Measurements from ENCODE around the gene PLCD1.
"Not testable (repeated sequence)": the region's sequence is repeated elsewhere in the genome, so short reads cannot be mapped to it uniquely, and the experiment has no call there.

Gene PLCD1

DNA sequence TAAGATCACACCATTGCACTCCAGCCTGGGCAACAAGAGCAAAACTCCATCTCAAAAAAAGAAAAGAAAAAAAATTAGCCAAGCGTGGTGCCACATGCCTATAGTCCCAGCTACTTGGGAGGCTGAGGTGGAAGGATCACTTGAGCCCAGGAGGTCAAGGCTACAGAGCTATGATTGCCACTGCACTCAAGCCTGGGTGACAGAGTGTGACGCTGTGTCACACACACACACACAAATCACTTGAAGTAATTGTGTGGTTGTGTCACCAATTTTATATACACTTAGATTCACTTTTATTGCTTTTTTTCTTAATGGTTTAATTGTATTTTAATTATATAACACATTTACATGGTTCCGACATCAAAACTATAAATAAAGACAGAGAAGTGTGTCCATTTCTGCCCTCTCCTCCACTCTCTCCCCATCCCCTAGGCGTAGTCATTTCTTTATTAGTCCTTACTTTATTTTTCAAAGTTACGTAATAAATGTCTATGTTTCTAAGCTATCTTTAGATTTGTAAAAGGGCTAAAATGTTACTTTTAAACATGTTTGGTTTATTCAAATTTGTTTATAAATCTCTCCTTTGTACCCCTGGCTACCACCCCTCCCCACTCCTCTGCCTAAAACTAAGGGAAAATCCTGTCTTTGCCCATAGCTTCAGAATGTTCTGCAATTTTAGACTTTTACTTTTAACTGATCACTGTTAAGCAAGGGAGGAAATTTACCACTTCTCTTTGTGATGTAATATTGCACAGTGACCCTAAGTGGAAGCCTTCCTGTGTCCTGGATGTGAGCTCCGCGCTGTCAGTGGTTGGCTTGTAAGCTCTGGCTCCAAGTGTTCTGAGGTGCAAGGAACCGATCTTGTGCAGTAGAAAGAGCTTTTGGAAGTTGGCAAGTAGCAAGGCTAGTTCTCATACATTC lies 49.6 kb downstream of the PLCD1 start:
- no peak overlapping the region for H3K4me2 ChIP-seq (ENCODE audit: low read length)
- no peak overlapping the region for H3K4me3 ChIP-seq (ENCODE audit: low read length)
- no peaks in the 10 kb centered on the region for H3K27me3 ChIP-seq (ENCODE audit: control insufficient read depth, insufficient read depth, low read length)
- H3K9me3 ChIP-seq (replicated peaks; ENCODE audit: low read length), result no peaks in the 10 kb centered on the region
- peaks cover 58% of the 10 kb centered on the region for H3K36me3 ChIP-seq (ENCODE audit: insufficient read depth, low read length)
- H3K9ac ChIP-seq (ENCODE audit: low read depth, low read length), result no peak overlapping the region
- peaks cover 4% of the 10 kb centered on the region for H3K4me1 ChIP-seq (ENCODE audit: control insufficient read depth, insufficient read depth, low read length)

DNA sequence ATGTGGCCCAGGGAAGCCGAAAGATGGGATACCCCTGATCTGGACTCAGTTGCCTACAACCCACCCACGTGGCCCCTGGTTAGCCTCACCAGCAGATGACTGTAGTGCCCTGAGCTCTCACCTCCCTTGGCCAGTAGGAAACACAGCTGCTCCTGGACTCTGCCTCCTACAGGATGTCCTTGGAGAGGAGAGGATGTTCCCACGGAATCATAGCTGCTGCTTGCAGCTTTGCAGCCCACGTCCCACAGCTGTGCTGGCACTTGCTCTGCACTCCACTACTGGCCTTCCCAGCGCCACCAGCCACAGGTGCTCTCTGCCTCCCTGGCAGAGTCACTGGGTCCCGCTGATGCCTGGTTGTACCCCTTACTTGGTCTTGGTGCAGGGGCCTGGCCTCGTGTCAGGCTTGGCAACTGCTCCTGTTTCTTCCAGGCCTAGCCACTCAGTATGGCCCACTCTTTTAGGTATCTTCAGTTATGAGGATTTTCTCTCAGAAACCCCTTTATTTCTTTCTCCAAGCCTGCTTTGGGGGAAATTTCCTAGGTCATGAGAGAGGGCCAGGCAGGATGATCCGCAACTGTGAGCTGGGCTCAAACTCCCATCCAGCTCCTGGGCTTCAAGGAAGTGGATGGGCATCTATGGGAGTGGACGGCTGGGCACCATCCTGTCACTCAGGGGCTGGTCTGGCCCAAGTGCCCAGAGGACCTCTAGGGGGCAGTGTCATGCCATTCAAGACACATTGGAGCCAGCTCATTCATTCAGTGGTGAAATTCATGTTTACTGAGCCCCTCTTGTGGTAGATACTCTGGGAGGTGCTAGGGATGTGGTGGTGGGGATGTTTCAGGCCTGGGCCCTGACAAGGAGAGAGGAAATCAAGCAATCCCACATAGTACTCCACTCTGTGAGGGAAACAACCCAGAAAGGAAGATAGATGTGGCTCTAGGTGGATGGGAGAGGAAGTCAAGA lies 55.0 kb downstream of the PLCD1 start:
- Histone ChIP-seq H3K4me1 (ENCODE audit: control insufficient read depth, insufficient read depth, low read length) (peaks cover 14% of the 10 kb centered on the region), H3K9me3 (replicated peaks; ENCODE audit: low read length) (no peaks in the 10 kb centered on the region), H3K4me2 (ENCODE audit: low read length) (no peak overlapping the region), H3K9ac (ENCODE audit: low read depth, low read length) (no peak overlapping the region), H3K4me3 (ENCODE audit: low read length) (no peak overlapping the region), H3K36me3 (ENCODE audit: insufficient read depth, low read length) (peaks cover 37% of the 10 kb centered on the region), H3K27me3 (ENCODE audit: control insufficient read depth, insufficient read depth, low read length) (no peaks in the 10 kb centered on the region)

DNA sequence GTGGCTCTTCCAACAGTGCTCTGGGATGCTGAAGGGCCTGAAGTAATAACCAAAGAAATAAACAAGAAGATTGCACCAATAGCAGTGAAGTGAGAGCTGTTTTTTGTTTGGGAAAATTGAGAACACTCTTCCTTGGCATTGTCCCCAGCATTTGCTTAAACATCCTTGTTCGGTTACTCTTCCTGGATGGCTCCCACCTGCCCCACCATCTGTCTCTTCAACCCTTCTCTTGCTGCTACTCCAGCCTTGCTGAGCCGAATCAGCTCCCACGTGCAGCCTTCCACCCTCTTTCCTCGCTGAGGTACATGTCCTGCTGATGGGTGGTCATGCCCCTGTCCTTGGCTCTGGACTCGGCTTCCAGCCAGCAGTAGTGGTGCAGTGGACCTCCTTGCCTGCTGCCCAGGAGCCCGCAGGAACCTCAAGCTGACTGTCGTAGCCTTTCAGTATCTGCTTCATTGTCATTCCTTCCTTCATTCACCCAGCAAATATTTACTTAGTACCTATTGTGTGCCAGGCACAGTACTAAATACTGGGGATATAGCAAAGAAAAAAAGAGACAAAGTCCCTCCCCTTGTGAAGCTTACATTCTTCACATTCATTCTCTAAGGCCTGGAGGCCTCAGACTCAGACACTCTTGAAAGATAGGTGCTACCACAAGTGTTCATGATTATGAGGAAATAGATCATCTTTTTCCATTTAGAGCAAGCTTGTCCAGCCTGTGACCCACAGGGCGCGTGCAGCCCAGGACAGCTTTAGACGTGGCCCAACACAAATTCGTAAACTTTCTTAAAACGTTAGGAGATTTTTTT lies 56.0 kb downstream of the PLCD1 start:
- H3K27me3 ChIP-seq (ENCODE audit: control insufficient read depth, insufficient read depth, low read length), result no peaks in the 10 kb centered on the region
- H3K9ac ChIP-seq (ENCODE audit: low read depth, low read length), result no peak overlapping the region
- no peak overlapping the region for H3K4me2 ChIP-seq (ENCODE audit: low read length)
- no peak overlapping the region for H3K4me3 ChIP-seq (ENCODE audit: low read length)
- H3K36me3 ChIP-seq (ENCODE audit: insufficient read depth, low read length), result peaks cover 37% of the 10 kb centered on the region
- H3K9me3 ChIP-seq (replicated peaks; ENCODE audit: low read length), result no peaks in the 10 kb centered on the region
- peaks cover 24% of the 10 kb centered on the region for H3K4me1 ChIP-seq (ENCODE audit: control insufficient read depth, insufficient read depth, low read length)

DNA sequence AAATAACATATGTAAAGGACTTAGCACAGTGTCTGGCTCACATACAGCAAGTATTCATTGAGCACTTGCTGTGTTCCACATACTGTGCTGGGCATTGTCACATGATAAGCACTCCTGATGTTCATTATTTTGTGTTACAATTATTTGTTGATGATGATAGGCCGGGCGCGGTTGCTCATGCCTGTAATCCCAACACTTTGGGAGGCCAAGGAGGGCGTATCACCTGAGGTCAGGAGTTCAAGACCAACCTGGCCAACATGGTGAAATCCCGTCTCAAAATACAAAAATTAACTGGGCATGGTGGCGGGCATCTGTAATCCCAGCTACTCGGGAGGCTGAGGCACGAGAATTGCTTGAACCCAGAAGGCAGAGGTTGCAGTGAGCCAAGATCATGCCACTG lies 57.4 kb downstream of the PLCD1 start:
- not testable (repeated sequence) for H3K9ac ChIP-seq (ENCODE audit: low read depth, low read length); H3K4me2 ChIP-seq (ENCODE audit: low read length); H3K27me3 ChIP-seq (ENCODE audit: control insufficient read depth, insufficient read depth, low read length); H3K4me3 ChIP-seq (ENCODE audit: low read length); H3K9me3 ChIP-seq (replicated peaks; ENCODE audit: low read length)
- Histone ChIP-seq H3K4me1 (ENCODE audit: control insufficient read depth, insufficient read depth, low read length) (peaks cover 31% of the 10 kb centered on the region), H3K36me3 (ENCODE audit: insufficient read depth, low read length) (peaks cover 36% of the 10 kb centered on the region)

DNA sequence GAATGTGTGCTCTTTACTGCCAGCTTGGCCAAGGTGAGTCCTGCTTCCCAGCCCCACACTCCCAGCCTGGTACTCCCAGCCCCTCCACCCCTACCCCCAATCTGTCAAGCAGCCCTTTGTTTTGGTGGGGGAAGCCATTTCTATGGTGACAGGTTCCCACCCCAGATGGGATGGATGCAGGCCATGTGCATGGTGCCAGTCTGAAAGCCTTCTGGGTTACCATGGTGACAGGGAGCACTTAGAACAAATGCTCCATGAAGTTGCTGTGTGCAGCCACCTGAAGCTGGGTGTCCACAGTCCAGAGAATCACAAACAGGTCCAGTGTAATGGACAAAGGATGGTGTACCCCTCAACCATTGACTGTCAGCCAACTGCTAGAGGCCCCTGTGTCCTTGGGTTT lies 58.0 kb downstream of the PLCD1 start:
- H3K9me3 ChIP-seq (replicated peaks; ENCODE audit: low read length), result no peaks in the 10 kb centered on the region
- no peaks in the 10 kb centered on the region for H3K27me3 ChIP-seq (ENCODE audit: control insufficient read depth, insufficient read depth, low read length)
- H3K4me1 ChIP-seq (ENCODE audit: control insufficient read depth, insufficient read depth, low read length), result peaks cover 32% of the 10 kb centered on the region
- no peak overlapping the region for H3K4me3 ChIP-seq (ENCODE audit: low read length)
- H3K36me3 ChIP-seq (ENCODE audit: insufficient read depth, low read length), result peaks cover 30% of the 10 kb centered on the region
- H3K4me2 ChIP-seq (ENCODE audit: low read length), result no peak overlapping the region
- H3K9ac ChIP-seq (ENCODE audit: low read depth, low read length), result no peak overlapping the region

DNA sequence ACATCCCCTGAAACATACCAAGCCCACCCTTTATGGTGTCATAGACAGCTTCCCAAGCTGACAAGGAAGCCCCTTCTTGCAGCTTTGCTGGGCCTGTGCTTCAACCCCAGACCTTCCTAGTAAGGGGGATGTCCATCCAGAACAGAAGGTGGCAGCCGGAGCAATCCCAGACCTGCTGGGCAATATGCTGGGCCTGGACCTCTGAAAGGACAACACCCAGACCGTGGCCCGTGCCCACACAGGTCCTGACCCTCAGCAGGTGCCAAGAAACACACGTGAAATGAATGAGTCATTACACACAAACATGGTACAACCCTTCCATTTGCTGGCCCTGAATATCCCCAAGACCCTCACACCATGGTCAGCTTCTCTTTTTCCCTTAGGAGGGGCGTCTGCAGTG lies 58.6 kb downstream of the PLCD1 start:
- no peaks in the 10 kb centered on the region for H3K27me3 ChIP-seq (ENCODE audit: control insufficient read depth, insufficient read depth, low read length)
- H3K4me3 ChIP-seq (ENCODE audit: low read length), result no peak overlapping the region
- no peak overlapping the region for H3K9ac ChIP-seq (ENCODE audit: low read depth, low read length)
- peaks cover 23% of the 10 kb centered on the region for H3K36me3 ChIP-seq (ENCODE audit: insufficient read depth, low read length)
- H3K4me2 ChIP-seq (ENCODE audit: low read length), result no peak overlapping the region
- H3K4me1 ChIP-seq (ENCODE audit: control insufficient read depth, insufficient read depth, low read length), result peaks cover 32% of the 10 kb centered on the region
- H3K9me3 ChIP-seq (replicated peaks; ENCODE audit: low read length), result no peaks in the 10 kb centered on the region

DNA sequence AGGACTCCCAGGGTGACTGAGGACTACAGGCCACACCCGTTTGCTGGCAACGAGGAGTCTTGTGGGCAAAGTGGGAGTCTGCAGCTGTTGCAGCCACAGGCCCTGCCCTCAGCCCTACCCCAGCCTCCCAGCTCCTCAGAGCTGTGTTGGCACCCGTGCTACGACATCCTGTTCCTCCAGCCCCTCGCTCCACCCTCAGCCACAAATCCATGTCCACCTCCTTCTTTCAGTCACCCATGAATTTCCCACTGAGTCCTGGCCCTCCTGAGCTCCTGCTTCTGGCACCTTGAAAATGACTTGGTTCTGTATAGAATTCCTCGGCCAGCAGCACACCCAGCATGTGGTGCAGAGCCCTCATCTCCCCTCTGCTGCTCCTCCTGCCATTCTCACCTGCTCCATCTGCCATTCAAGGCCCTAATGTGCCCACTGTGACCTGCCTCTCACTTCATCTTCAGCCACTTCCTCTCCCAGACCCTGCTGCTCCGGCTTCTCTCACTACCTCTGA lies 59.8 kb downstream of the PLCD1 start:
- Histone ChIP-seq H3K36me3 (ENCODE audit: insufficient read depth, low read length) (peaks cover 19% of the 10 kb centered on the region), H3K9me3 (replicated peaks; ENCODE audit: low read length) (no peaks in the 10 kb centered on the region), H3K4me1 (ENCODE audit: control insufficient read depth, insufficient read depth, low read length) (peaks cover 32% of the 10 kb centered on the region), H3K27me3 (ENCODE audit: control insufficient read depth, insufficient read depth, low read length) (no peaks in the 10 kb centered on the region), H3K4me2 (ENCODE audit: low read length) (peak overlapping the region; percentile 33), H3K4me3 (ENCODE audit: low read length) (peak overlapping the region; percentile 24), H3K9ac (ENCODE audit: low read depth, low read length) (peak overlapping the region; percentile 59)

DNA sequence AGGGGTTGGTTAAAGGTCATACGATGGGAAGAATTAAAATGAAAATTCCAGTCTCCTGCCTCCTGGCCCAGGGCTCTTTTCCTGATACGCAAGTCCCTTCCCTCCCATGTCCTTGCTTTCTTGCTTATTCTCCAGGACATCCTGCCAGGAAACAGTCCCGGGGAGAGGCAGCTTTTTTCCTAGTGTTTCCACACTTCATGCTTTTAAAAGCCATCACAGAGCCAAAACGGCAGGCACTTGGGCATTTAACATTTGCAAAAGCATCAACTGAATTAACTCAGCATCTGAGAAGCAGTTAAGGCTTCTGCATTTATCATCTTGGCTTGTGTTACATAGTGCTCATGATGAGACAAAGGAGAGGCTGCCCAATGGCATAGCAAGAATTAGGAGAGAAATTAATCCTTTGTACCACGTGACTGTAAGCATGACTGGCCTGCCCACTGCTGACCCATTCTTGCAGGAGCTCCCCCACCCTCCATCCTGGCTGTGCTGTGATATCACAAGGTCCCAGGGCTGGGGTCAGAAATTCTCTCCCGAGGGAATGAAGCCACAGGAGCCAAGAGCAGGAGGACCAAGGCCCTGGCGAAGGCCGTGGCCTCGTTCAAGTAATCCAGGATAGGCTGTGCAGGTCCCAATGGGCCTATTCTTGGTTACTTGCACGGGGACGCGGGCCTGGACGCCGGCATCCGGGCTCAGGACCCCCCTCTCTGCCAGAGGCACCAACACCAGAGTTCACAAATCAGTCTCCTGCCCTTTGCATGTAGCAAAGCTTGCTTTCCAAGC lies 60.4 kb downstream of the PLCD1 start:
- no peaks in the 10 kb centered on the region for H3K27me3 ChIP-seq (ENCODE audit: control insufficient read depth, insufficient read depth, low read length)
- peaks cover 32% of the 10 kb centered on the region for H3K4me1 ChIP-seq (ENCODE audit: control insufficient read depth, insufficient read depth, low read length)
- H3K9me3 ChIP-seq (replicated peaks; ENCODE audit: low read length), result no peaks in the 10 kb centered on the region
- no peak overlapping the region for H3K4me3 ChIP-seq (ENCODE audit: low read length)
- H3K4me2 ChIP-seq (ENCODE audit: low read length), result peak overlapping the region; percentile 29
- H3K9ac ChIP-seq (ENCODE audit: low read depth, low read length), result peak overlapping the region; percentile 31
- H3K36me3 ChIP-seq (ENCODE audit: insufficient read depth, low read length), result peaks cover 19% of the 10 kb centered on the region

DNA sequence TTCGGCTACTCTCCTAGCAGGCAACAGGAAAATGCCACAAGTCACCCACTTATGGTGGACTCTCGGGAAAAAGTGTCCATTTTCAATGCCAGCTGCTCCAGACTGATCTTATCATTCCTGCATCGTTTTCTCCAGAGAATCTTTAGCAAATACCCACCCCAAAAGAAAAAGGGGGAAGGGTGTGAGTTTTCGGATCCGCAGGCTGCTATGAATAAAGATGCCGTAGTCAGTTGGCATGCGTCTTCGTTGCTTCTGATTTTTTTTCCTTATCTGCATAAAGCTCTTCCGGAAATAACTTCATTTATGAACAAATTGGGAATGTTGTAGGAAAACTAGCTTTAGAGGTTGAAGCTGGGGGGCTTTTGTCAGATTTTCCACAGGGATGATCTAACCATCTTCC lies 61.2 kb downstream of the PLCD1 start:
- Histone ChIP-seq H3K36me3 (ENCODE audit: insufficient read depth, low read length) (peaks cover 19% of the 10 kb centered on the region), H3K27me3 (ENCODE audit: control insufficient read depth, insufficient read depth, low read length) (no peaks in the 10 kb centered on the region), H3K4me1 (ENCODE audit: control insufficient read depth, insufficient read depth, low read length) (peaks cover 37% of the 10 kb centered on the region), H3K9me3 (replicated peaks; ENCODE audit: low read length) (no peaks in the 10 kb centered on the region), H3K4me3 (ENCODE audit: low read length) (no peak overlapping the region), H3K4me2 (ENCODE audit: low read length) (no peak overlapping the region), H3K9ac (ENCODE audit: low read depth, low read length) (peak overlapping the region; percentile 19)

DNA sequence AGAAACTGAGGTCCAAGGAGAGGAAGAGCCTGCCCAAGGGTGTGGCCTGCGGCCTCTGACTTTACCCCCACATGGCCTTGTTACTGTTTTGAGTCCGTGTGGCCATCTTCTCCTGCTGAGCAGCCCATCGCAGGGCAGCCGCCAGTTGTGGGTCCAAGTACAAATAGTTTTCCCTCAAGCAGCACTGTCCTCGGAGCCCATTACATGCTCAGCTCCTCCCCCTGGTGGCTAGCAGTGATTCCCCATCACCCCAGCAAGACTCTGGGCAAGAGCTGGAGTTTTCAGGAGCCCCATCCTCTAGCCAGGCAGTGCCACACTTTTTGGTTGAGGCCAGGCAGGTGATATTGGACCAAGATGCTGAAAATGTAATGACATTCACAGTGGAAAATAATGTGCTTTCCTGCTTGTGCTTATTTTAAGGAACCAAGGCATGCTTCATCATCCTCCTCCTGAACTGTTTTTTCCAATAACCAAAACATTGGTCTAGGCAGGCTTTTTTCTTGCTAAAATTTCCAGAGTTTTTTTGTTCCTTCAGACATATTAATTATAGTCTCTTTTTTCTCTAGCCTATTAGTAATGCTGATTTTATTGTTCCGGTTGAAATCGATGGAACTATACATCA lies 62.1 kb downstream of the PLCD1 start:
- Histone ChIP-seq H3K4me1 (ENCODE audit: control insufficient read depth, insufficient read depth, low read length) (peaks cover 46% of the 10 kb centered on the region), H3K4me3 (ENCODE audit: low read length) (no peak overlapping the region), H3K36me3 (ENCODE audit: insufficient read depth, low read length) (peaks cover 19% of the 10 kb centered on the region), H3K9ac (ENCODE audit: low read depth, low read length) (no peak overlapping the region), H3K27me3 (ENCODE audit: control insufficient read depth, insufficient read depth, low read length) (no peaks in the 10 kb centered on the region), H3K9me3 (replicated peaks; ENCODE audit: low read length) (no peaks in the 10 kb centered on the region), H3K4me2 (ENCODE audit: low read length) (no peak overlapping the region)
